ENCODE measurements around the gene COLEC11. TPM values are rescaled to one million over a fixed set of nuclear protein-coding genes. Genes with fewer than 3 reads are reported as not detected.

COLEC11 gene
- total and polyA plus RNA-seq, 2 donors (not counting 1 experiment from before 2014, with no cell fraction given) = not detected

DNA sequence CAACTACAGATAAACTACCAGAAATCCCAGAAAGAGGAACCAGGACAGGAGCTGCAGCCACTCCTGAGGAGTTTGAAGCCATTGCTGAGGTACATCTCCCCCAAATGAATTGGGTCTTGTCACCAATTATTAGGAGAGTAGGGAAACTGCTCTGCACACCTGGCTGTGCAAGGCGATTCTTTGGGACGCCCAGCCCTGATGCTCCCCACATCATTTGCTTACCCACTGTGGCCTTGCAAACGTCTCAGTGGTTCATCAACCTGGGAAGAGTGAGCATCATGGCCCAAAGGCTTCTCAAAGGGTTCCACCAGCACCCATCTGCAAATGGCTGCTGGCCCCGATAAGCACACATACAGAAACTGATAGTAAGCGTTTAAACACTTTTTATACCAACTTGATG is 86.7 kb downstream of the COLEC11 start:
- H3K4me1 Mint-ChIP-seq = no peaks in the 10 kb centered on the region
- no peaks in the 10 kb centered on the region for H3K36me3 ChIP-seq (replicated peaks in 1 of 2; ENCODE audit: control extremely low read depth in 1 of 2, control insufficient read depth in 1 of 2, extremely low read depth in 1 of 2, insufficient read depth in 2 of 2, low read length in 1 of 2)
- ATAC-seq (ENCODE audit: low read depth) = no peak
- H3K27me3 ChIP-seq (replicated peaks in 1 of 4; ENCODE audit: control extremely low read depth in 1 of 4, control insufficient read depth in 3 of 4, insufficient read depth in 4 of 4, low read length in 3 of 4) = no peaks in the 10 kb centered on the region
- H3K9ac ChIP-seq (ENCODE audit: low read length) = no peak overlapping the region
- H3K9me3 ChIP-seq (ENCODE audit: control extremely low read depth in 1 of 3, control insufficient read depth in 2 of 3, insufficient read depth in 1 of 3, low read length in 2 of 3) = no peaks in the 10 kb centered on the region
- intact Hi-C loops (cut with micrococcal nuclease) = no loop called here
- H3K27ac Mint-ChIP-seq = no peak overlapping the region
- CTCF ChIA-PET = no interaction called here
- H4K20me1 ChIP-seq (ENCODE audit: control insufficient read depth, insufficient read depth, low read length, poor library complexity, severe bottlenecking) = no peaks in the 10 kb centered on the region
- H3K27ac ChIP-seq (ENCODE audit: low read length in 2 of 2) = no peak overlapping the region
- no peaks in the 10 kb centered on the region for H3K9me3 Mint-ChIP-seq (ENCODE audit: insufficient read depth)
- no peak overlapping the region for H3K4me3 ChIP-seq (ENCODE audit: control extremely low read depth in 1 of 5, extremely low read depth in 1 of 5, insufficient read depth in 1 of 5, low read depth in 2 of 5, low read length in 4 of 5)
- 55% methylated on average over 3 of the region's 5 CpGs for WGBS (ENCODE audit: insufficient coverage)
- DNase-seq = no peak
- H2AFZ ChIP-seq (ENCODE audit: insufficient read depth, low read depth, low read length, poor library complexity, severe bottlenecking) = no peak overlapping the region
- no peaks in the 10 kb centered on the region for H3K79me2 ChIP-seq (ENCODE audit: control insufficient read depth, insufficient read depth, low read length)
- no peak overlapping the region for H3K4me3 Mint-ChIP-seq
- no peaks in the 10 kb centered on the region for H3K4me1 ChIP-seq (ENCODE audit: control insufficient read depth in 2 of 2, insufficient read depth in 2 of 2, low read length in 2 of 2)
- H3K4me2 ChIP-seq (replicated peaks; ENCODE audit: low read depth, low read length, poor library complexity, severe bottlenecking) = no peak overlapping the region
- POLR2A ChIA-PET = no interaction called here
- TF ChIP-seq, protein P1, sequence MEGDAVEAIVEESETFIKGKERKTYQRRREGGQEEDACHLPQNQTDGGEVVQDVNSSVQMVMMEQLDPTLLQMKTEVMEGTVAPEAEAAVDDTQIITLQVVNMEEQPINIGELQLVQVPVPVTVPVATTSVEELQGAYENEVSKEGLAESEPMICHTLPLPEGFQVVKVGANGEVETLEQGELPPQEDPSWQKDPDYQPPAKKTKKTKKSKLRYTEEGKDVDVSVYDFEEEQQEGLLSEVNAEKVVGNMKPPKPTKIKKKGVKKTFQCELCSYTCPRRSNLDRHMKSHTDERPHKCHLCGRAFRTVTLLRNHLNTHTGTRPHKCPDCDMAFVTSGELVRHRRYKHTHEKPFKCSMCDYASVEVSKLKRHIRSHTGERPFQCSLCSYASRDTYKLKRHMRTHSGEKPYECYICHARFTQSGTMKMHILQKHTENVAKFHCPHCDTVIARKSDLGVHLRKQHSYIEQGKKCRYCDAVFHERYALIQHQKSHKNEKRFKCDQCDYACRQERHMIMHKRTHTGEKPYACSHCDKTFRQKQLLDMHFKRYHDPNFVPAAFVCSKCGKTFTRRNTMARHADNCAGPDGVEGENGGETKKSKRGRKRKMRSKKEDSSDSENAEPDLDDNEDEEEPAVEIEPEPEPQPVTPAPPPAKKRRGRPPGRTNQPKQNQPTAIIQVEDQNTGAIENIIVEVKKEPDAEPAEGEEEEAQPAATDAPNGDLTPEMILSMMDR (IDR thresholded peaks at IDR 0.05) = no peak
- TF ChIP-seq EZH2 (IDR thresholded peaks at IDR 0.05; ENCODE audit: borderline replicate concordance, insufficient read depth, low read depth, low read length, poor library complexity, severe bottlenecking) = no peak
- peaks cover 6% of the 10 kb centered on the region for H3K27me3 Mint-ChIP-seq

DNA sequence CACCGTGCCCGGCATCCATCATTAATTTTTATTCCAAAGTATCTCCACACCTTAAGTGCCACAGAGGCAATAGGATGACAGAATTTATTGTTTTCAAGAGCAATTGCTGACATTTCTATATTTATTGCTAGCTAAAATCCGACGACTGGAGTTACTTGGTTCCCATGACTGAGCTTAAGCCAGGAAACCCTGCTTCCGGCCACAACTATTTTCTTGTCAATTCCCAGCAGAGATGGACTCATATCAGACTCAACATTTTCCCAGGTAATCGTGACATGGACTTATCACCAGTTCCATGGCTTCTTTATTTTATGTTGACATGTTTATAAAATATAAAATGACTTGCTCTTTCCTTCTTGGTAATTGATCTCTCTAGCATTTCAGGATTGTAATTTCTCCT is 87.9 kb downstream of the COLEC11 start:
- H3K4me1 ChIP-seq (ENCODE audit: control insufficient read depth in 2 of 2, insufficient read depth in 2 of 2, low read length in 2 of 2) = no peaks in the 10 kb centered on the region
- DNase-seq = no peak
- ATAC-seq (ENCODE audit: low read depth) = no peak
- H3K4me3 ChIP-seq (ENCODE audit: control extremely low read depth in 1 of 5, extremely low read depth in 1 of 5, insufficient read depth in 1 of 5, low read depth in 2 of 5, low read length in 4 of 5) = no peak overlapping the region
- H3K9me3 Mint-ChIP-seq (ENCODE audit: insufficient read depth) = peaks cover 3% of the 10 kb centered on the region
- H3K27ac Mint-ChIP-seq = no peak overlapping the region
- H4K20me1 ChIP-seq (ENCODE audit: control insufficient read depth, insufficient read depth, low read length, poor library complexity, severe bottlenecking) = no peaks in the 10 kb centered on the region
- intact Hi-C loops (cut with micrococcal nuclease) = no loop called here
- peaks cover 14% of the 10 kb centered on the region for H3K27me3 Mint-ChIP-seq
- H3K27ac ChIP-seq (ENCODE audit: low read length in 2 of 2) = no peak overlapping the region
- H3K9me3 ChIP-seq (ENCODE audit: control extremely low read depth in 1 of 3, control insufficient read depth in 2 of 3, insufficient read depth in 1 of 3, low read length in 2 of 3) = peaks cover 0 to 1% (median 0%) of the 10 kb centered on the region in 3 donors
- TF ChIP-seq, protein P1 (IDR thresholded peaks at IDR 0.05) = no peak
- no peak for TF ChIP-seq EZH2 (IDR thresholded peaks at IDR 0.05; ENCODE audit: borderline replicate concordance, insufficient read depth, low read depth, low read length, poor library complexity, severe bottlenecking)
- H3K4me2 ChIP-seq (replicated peaks; ENCODE audit: low read depth, low read length, poor library complexity, severe bottlenecking) = no peak overlapping the region
- H3K9ac ChIP-seq (ENCODE audit: low read length) = no peak overlapping the region
- H3K4me1 Mint-ChIP-seq = no peaks in the 10 kb centered on the region
- no peaks in the 10 kb centered on the region for H3K79me2 ChIP-seq (ENCODE audit: control insufficient read depth, insufficient read depth, low read length)
- no peaks in the 10 kb centered on the region for H3K27me3 ChIP-seq (replicated peaks in 1 of 4; ENCODE audit: control extremely low read depth in 1 of 4, control insufficient read depth in 3 of 4, insufficient read depth in 4 of 4, low read length in 3 of 4)
- ChIA-PET POLR2A (no interaction called here), CTCF (no interaction called here)
- H3K36me3 ChIP-seq (replicated peaks in 1 of 2; ENCODE audit: control extremely low read depth in 1 of 2, control insufficient read depth in 1 of 2, extremely low read depth in 1 of 2, insufficient read depth in 2 of 2, low read length in 1 of 2) = no peaks in the 10 kb centered on the region
- 47% methylated on average over 3 of the region's 6 CpGs for WGBS (ENCODE audit: insufficient coverage)
- no peak overlapping the region for H2AFZ ChIP-seq (ENCODE audit: insufficient read depth, low read depth, low read length, poor library complexity, severe bottlenecking)
- H3K4me3 Mint-ChIP-seq = no peak overlapping the region

Measured in B cell (primary cell).